Inferior parietal cortex (tissue), 1 donor: ENCODE data around the gene ADAMTS18.

Experiments used
- DNase-seq: peaks from one replicate; pipeline ENCODE4 v3.0.0-alpha.2; 2016; ENCODE audit errors: extremely low spot score

ADAMTS18 gene

GRCh38 chr16:77434022-77434529 lies 758 bp downstream of the ADAMTS18 start:
- no peak for DNase-seq

GRCh38 chr16:77433146-77433545 lies 1.7 kb downstream of the ADAMTS18 start:
- no peak for DNase-seq

- DNase-seq = no peak
Observed at GRCh38 chr16:77432264-77432663, 2.6 kb downstream of the ADAMTS18 start.

GRCh38 chr16:77430787-77431585 lies 3.8 kb downstream of the ADAMTS18 start:
- no peak for DNase-seq

GRCh38 chr16:77430360-77430759 lies 4.5 kb downstream of the ADAMTS18 start:
- DNase-seq = no peak

GRCh38 chr16:77424871-77425604 lies 9.8 kb downstream of the ADAMTS18 start:
- DNase-seq = no peak

- DNase-seq = no peak
Observed at GRCh38 chr16:77422196-77422784, 12.5 kb downstream of the ADAMTS18 start.

- no peak for DNase-seq
Observed at GRCh38 chr16:77416939-77417480, 17.8 kb downstream of the ADAMTS18 start.

- no peak for DNase-seq
Observed at GRCh38 chr16:77414752-77415231, 20.0 kb downstream of the ADAMTS18 start.

GRCh38 chr16:77410449-77410848 lies 24.4 kb downstream of the ADAMTS18 start:
- no peak for DNase-seq

- DNase-seq = no peak
Observed at GRCh38 chr16:77409311-77409710, 25.5 kb downstream of the ADAMTS18 start.

GRCh38 chr16:77408607-77409006 lies 26.2 kb downstream of the ADAMTS18 start:
- no peak for DNase-seq

- DNase-seq = no peak
Observed at GRCh38 chr16:77406680-77407079, 28.2 kb downstream of the ADAMTS18 start.

- no peak for DNase-seq
Observed at GRCh38 chr16:77404775-77405174, 30.1 kb downstream of the ADAMTS18 start.

GRCh38 chr16:77403732-77404131 lies 31.1 kb downstream of the ADAMTS18 start:
- no peak for DNase-seq

- DNase-seq = no peak
Observed at GRCh38 chr16:77402672-77403071, 32.2 kb downstream of the ADAMTS18 start.

- DNase-seq = no peak
Observed at GRCh38 chr16:77402118-77402517, 32.7 kb downstream of the ADAMTS18 start.

- DNase-seq = no peak
Observed at GRCh38 chr16:77399546-77399945, 35.3 kb downstream of the ADAMTS18 start.

- DNase-seq = no peak
Observed at GRCh38 chr16:77399066-77399465, 35.8 kb downstream of the ADAMTS18 start.

- no peak for DNase-seq
Observed at GRCh38 chr16:77398495-77398894, 36.3 kb downstream of the ADAMTS18 start.

- DNase-seq = no peak
Observed at GRCh38 chr16:77396461-77396860, 38.4 kb downstream of the ADAMTS18 start.

GRCh38 chr16:77394699-77395098 lies 40.1 kb downstream of the ADAMTS18 start:
- no peak for DNase-seq
